ENCODE results near the gene KDM6A.

DNA sequence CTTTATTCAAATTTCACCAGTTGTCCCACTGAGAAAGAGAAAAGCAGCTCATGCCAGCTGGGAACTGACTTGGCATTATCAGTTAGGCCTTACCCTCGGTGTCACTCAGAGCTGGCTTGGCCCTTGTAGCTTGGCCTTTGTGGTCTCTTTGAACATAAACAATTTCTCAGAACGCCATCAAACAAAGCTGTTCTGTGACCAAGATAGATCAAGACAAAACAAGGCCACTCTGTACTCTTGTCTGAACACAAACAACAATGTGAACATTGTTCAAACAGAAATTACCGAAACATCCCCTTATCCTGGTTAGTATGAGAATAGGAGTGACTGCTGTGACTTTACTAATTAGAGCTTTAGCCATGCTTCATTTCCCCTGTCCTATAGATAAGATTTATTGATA lies 270.5 kb downstream of the KDM6A start:
- TF ChIP-seq BRD4 (IDR thresholded peaks at IDR 0.05) (no peak), SMARCC2 (IDR thresholded peaks at IDR 0.05; ENCODE audit: low read depth) (no peak), SMARCE1 (IDR thresholded peaks at IDR 0.05) (no peak), KLF1 (tag; IDR thresholded peaks at IDR 0.05) (no peak), GTF2A2 (tag; IDR thresholded peaks at IDR 0.05) (no peak), TCF7 (IDR thresholded peaks at IDR 0.05; ENCODE audit: borderline replicate concordance) (no peak), ZC3H11A (IDR thresholded peaks at IDR 0.05; ENCODE audit: low read depth, low read length) (no peak), POLR2A (conservative IDR thresholded peaks at IDR 0.05) (no peak)
